Keratinocyte (primary cell): ENCODE data around the gene SLC6A19. TPM values are rescaled to one million over a fixed set of nuclear protein-coding genes. Genes with fewer than 3 reads are reported as not detected.

Experiments used
- DNase-seq: peaks from one replicate; pipeline ENCODE4 v3.0.0-alpha.2; 2011; ENCODE audit warnings: low read depth, missing footprints, low spot score
- FAIRE-seq: peaks from 2 replicates; lab custom pipeline; 2011; peaks lifted over from hg19 to GRCh38; lab: Jason Lieb, UNC
- H2AFZ ChIP-seq: 2 replicates; pipeline ENCODE4 v1.6.0; 2012; ENCODE audit warnings: low read length, control low read depth, inconsistent platforms; ENCODE audit not compliant: control insufficient read depth
- H3K27ac ChIP-seq: 2 replicates; pipeline ENCODE4 v1.5.1; 2011; ENCODE audit warnings: low read length; ENCODE audit not compliant: control insufficient read depth, insufficient read depth
- H3K27me3 ChIP-seq: 3 replicates; pipeline ENCODE4 v1.6.0; 2011; ENCODE audit warnings: low read length; ENCODE audit not compliant: control insufficient read depth, insufficient read depth; ENCODE audit errors: extremely low read depth
- H3K36me3 ChIP-seq, 2 experiments: 2 replicates in 1 of 2; 3 replicates in 1 of 2; pipeline ENCODE4 v1.5.1; 2011; ENCODE audit warnings: low read length in 2 of 2, mild to moderate bottlenecking in 1 of 2; ENCODE audit not compliant: control insufficient read depth in 2 of 2, insufficient read depth in 2 of 2; ENCODE audit errors: extremely low read depth in 1 of 2
- H3K4me1 ChIP-seq: 3 replicates; pipeline ENCODE4 v1.5.1; 2011; ENCODE audit warnings: low read length; ENCODE audit not compliant: control insufficient read depth, insufficient read depth; ENCODE audit errors: extremely low read depth
- H3K4me2 ChIP-seq: 3 replicates; pipeline ENCODE4 v1.6.0; 2011; ENCODE audit warnings: low read depth, low read length; ENCODE audit not compliant: control insufficient read depth, insufficient read depth; ENCODE audit errors: extremely low read depth
- H3K4me3 ChIP-seq, 3 experiments: fragments of 200-600 bp in 1 of 3; sonication (generic) in 1 of 3; 2 replicates in 2 of 3; 3 replicates in 1 of 3; pipeline ENCODE4 v1.5.1; 2011 to 2016; ENCODE audit warnings: low read length in 3 of 3, mild to moderate bottlenecking in 3 of 3, control low read depth in 2 of 3, inconsistent platforms in 1 of 3, low read depth in 1 of 3, mixed read lengths in 1 of 3, mixed run types in 1 of 3, moderate library complexity in 1 of 3; ENCODE audit not compliant: control insufficient read depth in 2 of 3, insufficient read depth in 2 of 3; ENCODE audit errors: extremely low read depth in 1 of 3
- H3K79me2 ChIP-seq: 2 replicates; pipeline ENCODE4 v1.6.0; 2012; ENCODE audit warnings: low read length; ENCODE audit not compliant: control insufficient read depth, insufficient read depth
- H3K9ac ChIP-seq: 3 replicates; pipeline ENCODE4 v1.6.0; 2011; ENCODE audit warnings: low read length; ENCODE audit not compliant: control insufficient read depth, insufficient read depth; ENCODE audit errors: extremely low read depth
- H3K9me1 ChIP-seq: 3 replicates; pipeline ENCODE4 v1.6.0; 2011; ENCODE audit warnings: low read length; ENCODE audit not compliant: control insufficient read depth, insufficient read depth; ENCODE audit errors: extremely low read depth
- H3K9me3 ChIP-seq: 2 replicates; pipeline ENCODE4 v1.5.1; 2012; ENCODE audit warnings: low read depth, low read length; ENCODE audit not compliant: control insufficient read depth
- H4K20me1 ChIP-seq: 3 replicates; pipeline ENCODE4 v1.6.0; 2011; ENCODE audit warnings: low read length; ENCODE audit not compliant: control insufficient read depth, insufficient read depth; ENCODE audit errors: extremely low read depth
- CTCF ChIP-seq, 3 experiments: IDR thresholded peaks in 1 of 3; conservative IDR thresholded peaks in 1 of 3; optimal IDR thresholded peaks in 1 of 3; 2 replicates in 2 of 3; 3 replicates in 1 of 3; pipeline versions ENCODE3 to v1.5.1; 2011; ENCODE audit warnings: low read length in 3 of 3, mild to moderate bottlenecking in 3 of 3, moderate library complexity in 2 of 3, control low read depth in 1 of 3, inconsistent platforms in 1 of 3; ENCODE audit not compliant: insufficient read depth in 2 of 3; ENCODE audit errors: extremely low read depth in 1 of 3
- EZH2 ChIP-seq: IDR thresholded peaks from one replicate; pipeline ENCODE4 v1.6.1; 2012; ENCODE audit warnings: inconsistent platforms, mild to moderate bottlenecking, low read length, moderate library complexity
- dilution Hi-C: fragments of 300-500 bp; cut with MboI; formaldehyde crosslinking; loops from one replicate; pipeline ENCODE4 v1.7.0; 2020; ENCODE audit warnings: low sequenced_read_pairs; ENCODE audit not compliant: extremely low pct_ligation_motif_present
- polyA plus RNA-seq, 5 experiments: library from polyadenylated mRNA; depleted of rRNA in 3 of 5; stranded (reverse) in 3 of 5; stranded (forward) in 1 of 5; unstranded in 1 of 5; fragments of >200 nt; gene quantifications; 1 replicate in 1 of 5; 2 replicates in 3 of 5; 3 replicates in 1 of 5; pipeline versions ENCODE4 v1.2.1 to v1.2.3, GENCODE V29; 2011 to 2012; ENCODE audit warnings: missing spikeins in 2 of 5, low read depth in 1 of 5, low replicate concordance in 1 of 5

The SLC6A19 gene
- polyA plus RNA-seq, 1 donor (not counting 4 experiments of a cell fraction or from before 2014, with no cell fraction given): not detected

- Histone ChIP-seq H3K36me3 (no peaks in the 10 kb centered on the region), H3K4me1 (no peaks in the 10 kb centered on the region), H4K20me1 (no peaks in the 10 kb centered on the region), H3K27ac (no peak overlapping the region), H3K9me3 (peaks cover 11% of the 10 kb centered on the region), H3K4me2 (no peak overlapping the region), H3K27me3 (no peaks in the 10 kb centered on the region), H2AFZ (no peak overlapping the region), H3K9me1 (no peaks in the 10 kb centered on the region), H3K9ac (no peak overlapping the region), H3K79me2 (no peaks in the 10 kb centered on the region), H3K4me3 (no peak overlapping the region)
- no peak for TF ChIP-seq EZH2
- TF ChIP-seq CTCF (optimal IDR thresholded peaks at IDR 0.05 in 1 of 3, IDR thresholded peaks at IDR 0.05 in 1 of 3, conservative IDR thresholded peaks at IDR 0.05 in 1 of 3; ENCODE audit: extremely low read depth in 1 of 3, insufficient read depth in 2 of 3, low read length in 3 of 3): no peak
- dilution Hi-C loops: no loop called here
- FAIRE-seq: no peak
- no peak for DNase-seq
Measured at GRCh38 chr5:1273745-1274144, 72.3 kb downstream of the SLC6A19 start.

GRCh38 chr5:1274471-1274870 is 73.1 kb downstream of the SLC6A19 start:
- Histone ChIP-seq H3K27ac (no peak overlapping the region), H3K4me2 (no peak overlapping the region), H2AFZ (no peak overlapping the region), H3K9me3 (peaks cover 11% of the 10 kb centered on the region), H3K36me3 (no peaks in the 10 kb centered on the region), H3K27me3 (no peaks in the 10 kb centered on the region), H3K4me1 (no peaks in the 10 kb centered on the region), H3K79me2 (no peaks in the 10 kb centered on the region), H3K9me1 (no peaks in the 10 kb centered on the region), H3K4me3 (no peak overlapping the region), H4K20me1 (no peaks in the 10 kb centered on the region), H3K9ac (no peak overlapping the region)
- TF ChIP-seq EZH2 (no peak), CTCF (optimal IDR thresholded peaks at IDR 0.05 in 1 of 3, IDR thresholded peaks at IDR 0.05 in 1 of 3, conservative IDR thresholded peaks at IDR 0.05 in 1 of 3; ENCODE audit: extremely low read depth in 1 of 3, insufficient read depth in 2 of 3, low read length in 3 of 3) (no peak)
- no peak for DNase-seq
- dilution Hi-C loops: no loop called here
- FAIRE-seq: no peak

Other genes starting within 250 kb of the SLC6A19 start
- gene NKD2, start 192.8 kb upstream of the SLC6A19 start, polyA plus RNA-seq: 0.13 TPM in 1 of 3 replicates, not detected in the others
- gene SLC12A7, start 89.5 kb upstream of the SLC6A19 start, polyA plus RNA-seq: 1.5 to 2.4 TPM (median 2.3 TPM) in 3 replicates
- gene SLC6A18, start 23.8 kb downstream of the SLC6A19 start, polyA plus RNA-seq: not detected in 3 replicates
- not detected in 3 replicates for gene TERT, start 93.5 kb downstream of the SLC6A19 start, polyA plus RNA-seq
- gene CLPTM1L, start 143.5 kb downstream of the SLC6A19 start, polyA plus RNA-seq: 142 to 158 TPM (median 146 TPM) in 3 replicates
- gene SLC6A3, start 243.8 kb downstream of the SLC6A19 start, polyA plus RNA-seq: 0.03 TPM in 1 of 3 replicates, not detected in the others